D721Med (cell line): ENCODE results near the gene KHDRBS2.

ENCODE experiments used
- DNase-seq: peaks from one replicate; pipeline ENCODE4 v3.0.0; 2011; ENCODE audit warnings: low spot score; ENCODE audit not compliant: insufficient read length
- FAIRE-seq: peaks from 2 replicates; lab custom pipeline; 2011; peaks lifted over from hg19 to GRCh38; lab: Jason Lieb, UNC
- CTCF ChIP-seq: IDR thresholded peaks from 2 replicates; pipeline ENCODE4 v1.5.1; 2012; ENCODE audit warnings: mild to moderate bottlenecking, control low read depth; ENCODE audit not compliant: insufficient read depth; ENCODE audit errors: missing control alignments

Gene KHDRBS2

GRCh38 chr6:62045502-62045901 is 240.5 kb downstream of the KHDRBS2 start:
- no peak for DNase-seq
- FAIRE-seq, result no peak
- TF ChIP-seq CTCF, result no peak

- no peak for DNase-seq
- FAIRE-seq, result no peak
- no peak for TF ChIP-seq CTCF
These were observed 242.9 kb downstream of the KHDRBS2 start for GRCh38 chr6:62043084-62043483.

GRCh38 chr6:62042429-62042828 is 243.6 kb downstream of the KHDRBS2 start:
- FAIRE-seq, result no peak
- no peak for TF ChIP-seq CTCF
- no peak for DNase-seq

- no peak for TF ChIP-seq CTCF
- FAIRE-seq, result no peak
These were observed 246.4 kb downstream of the KHDRBS2 start for GRCh38 chr6:62039605-62040004.

GRCh38 chr6:62037445-62037844 is 248.6 kb downstream of the KHDRBS2 start:
- FAIRE-seq, result no peak
- no peak for TF ChIP-seq CTCF
- no peak for DNase-seq

More at GRCh38 chr6:62039605-62040004, 246.4 kb downstream of the KHDRBS2 start:
- DNase-seq, result no peak

- no peak for DNase-seq
- no peak for FAIRE-seq
- TF ChIP-seq CTCF, result no peak
These were observed 250.1 kb downstream of the KHDRBS2 start for GRCh38 chr6:62035952-62036351.

- DNase-seq (no peak), FAIRE-seq (no peak)
- no peak for TF ChIP-seq CTCF
These were observed 272.3 kb downstream of the KHDRBS2 start for GRCh38 chr6:62013719-62014118.
